LNCAP (cell line): ENCODE data around the gene BBOF1.

Source experiments
- TF ChIP-seq, protein P1 (sequence below): fragments of 450-650 bp; IDR thresholded peaks from 2 replicates; pipeline ENCODE4 v1.5.1; 2017; ENCODE audit warnings: mild to moderate bottlenecking

BBOF1 gene

DNA sequence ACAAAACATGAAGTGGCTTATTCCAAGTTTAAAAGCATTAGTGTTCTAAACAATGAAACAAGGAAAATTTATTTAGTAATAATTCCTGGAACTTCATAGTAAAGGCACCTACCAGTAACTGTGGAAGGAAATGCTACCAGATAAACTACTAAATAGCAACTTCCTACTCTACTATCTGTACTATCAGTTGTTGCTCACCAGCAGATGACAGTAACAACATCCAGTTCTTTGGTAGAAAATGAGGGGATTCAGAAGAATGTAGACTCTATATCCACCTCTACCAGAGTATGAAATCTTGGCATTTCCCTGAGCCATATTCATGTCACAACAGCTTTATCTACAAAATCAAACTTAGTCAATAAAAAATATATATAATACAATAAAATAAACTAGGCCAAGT is 3.2 kb upstream of the BBOF1 start:
- TF ChIP-seq, protein P1, sequence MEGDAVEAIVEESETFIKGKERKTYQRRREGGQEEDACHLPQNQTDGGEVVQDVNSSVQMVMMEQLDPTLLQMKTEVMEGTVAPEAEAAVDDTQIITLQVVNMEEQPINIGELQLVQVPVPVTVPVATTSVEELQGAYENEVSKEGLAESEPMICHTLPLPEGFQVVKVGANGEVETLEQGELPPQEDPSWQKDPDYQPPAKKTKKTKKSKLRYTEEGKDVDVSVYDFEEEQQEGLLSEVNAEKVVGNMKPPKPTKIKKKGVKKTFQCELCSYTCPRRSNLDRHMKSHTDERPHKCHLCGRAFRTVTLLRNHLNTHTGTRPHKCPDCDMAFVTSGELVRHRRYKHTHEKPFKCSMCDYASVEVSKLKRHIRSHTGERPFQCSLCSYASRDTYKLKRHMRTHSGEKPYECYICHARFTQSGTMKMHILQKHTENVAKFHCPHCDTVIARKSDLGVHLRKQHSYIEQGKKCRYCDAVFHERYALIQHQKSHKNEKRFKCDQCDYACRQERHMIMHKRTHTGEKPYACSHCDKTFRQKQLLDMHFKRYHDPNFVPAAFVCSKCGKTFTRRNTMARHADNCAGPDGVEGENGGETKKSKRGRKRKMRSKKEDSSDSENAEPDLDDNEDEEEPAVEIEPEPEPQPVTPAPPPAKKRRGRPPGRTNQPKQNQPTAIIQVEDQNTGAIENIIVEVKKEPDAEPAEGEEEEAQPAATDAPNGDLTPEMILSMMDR, result no peak

DNA sequence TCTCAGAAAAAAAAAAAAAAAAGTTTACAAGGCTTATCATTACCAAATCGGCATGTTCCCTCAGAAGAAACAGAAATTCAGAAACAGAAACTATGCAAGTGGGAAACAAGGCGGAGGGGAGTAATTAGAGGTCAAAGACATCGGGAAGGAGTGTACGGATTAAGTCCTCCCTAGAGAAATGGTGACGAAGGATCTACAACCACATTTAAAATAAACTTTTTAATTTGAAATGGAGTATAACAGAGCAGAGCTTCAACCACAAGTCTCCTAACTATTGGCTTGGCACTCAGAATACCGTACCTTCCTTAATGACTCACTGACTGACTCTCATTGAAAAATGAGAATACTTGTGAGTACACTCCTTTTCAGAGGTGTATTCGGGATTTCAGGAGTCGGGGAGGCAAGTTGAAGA is 969 bp upstream of the BBOF1 start:
- TF ChIP-seq, protein P1, result no peak

DNA sequence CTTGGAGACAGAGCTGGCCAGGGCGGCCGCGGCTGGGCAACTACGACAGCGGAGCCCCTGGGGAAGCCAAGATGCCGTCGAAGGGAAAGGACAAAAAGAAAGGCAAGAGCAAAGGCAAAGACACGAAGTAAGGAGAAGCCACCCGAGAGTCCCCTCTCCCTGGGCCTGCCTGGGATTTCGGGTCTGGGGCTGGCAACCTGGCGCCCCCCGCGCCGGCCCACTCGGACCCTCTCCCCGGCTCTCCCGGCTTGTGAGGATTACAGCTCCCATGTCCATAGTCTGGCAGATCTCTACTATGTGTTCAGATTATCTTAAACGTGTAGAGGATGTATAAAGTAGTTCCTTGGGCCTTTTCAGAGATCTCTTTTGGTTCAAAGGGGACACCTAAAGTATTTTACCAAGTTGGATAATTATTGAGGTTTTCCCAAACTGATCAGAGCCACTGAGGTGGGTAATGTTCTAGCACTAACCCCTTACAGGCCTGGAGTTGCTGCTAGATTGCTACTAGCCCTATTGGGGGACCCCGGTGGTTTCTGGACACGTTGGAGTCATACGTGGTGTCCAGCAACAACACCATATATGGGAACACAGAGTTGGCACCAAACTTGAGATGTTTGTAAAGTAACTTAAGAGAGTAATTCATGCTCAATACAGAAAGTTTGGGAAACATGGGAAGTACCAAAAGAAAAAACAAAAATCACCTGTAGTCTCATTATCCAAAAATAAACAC is 424 bp downstream of the BBOF1 start:
- TF ChIP-seq, protein P1, result no peak

DNA sequence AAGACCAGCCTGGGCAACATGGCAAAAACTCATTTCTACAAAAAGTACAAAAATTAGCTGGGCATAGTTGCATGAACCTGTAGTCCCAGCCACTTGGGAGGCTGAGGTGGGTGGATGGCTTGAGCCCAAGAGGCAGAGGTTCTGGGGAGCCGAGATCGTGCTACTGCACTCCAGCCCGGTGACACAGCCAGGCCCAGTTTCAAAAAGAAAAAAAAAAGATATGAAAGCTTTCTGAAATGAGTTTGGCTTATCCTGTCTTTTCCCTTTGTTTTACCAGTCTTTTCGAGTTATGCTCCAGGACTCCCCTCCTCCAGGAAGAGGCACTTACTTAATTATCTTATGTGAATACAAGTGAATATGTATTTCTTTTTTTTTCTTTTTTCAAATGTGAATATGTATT is 3.2 kb downstream of the BBOF1 start:
- TF ChIP-seq, protein P1, result no peak

DNA sequence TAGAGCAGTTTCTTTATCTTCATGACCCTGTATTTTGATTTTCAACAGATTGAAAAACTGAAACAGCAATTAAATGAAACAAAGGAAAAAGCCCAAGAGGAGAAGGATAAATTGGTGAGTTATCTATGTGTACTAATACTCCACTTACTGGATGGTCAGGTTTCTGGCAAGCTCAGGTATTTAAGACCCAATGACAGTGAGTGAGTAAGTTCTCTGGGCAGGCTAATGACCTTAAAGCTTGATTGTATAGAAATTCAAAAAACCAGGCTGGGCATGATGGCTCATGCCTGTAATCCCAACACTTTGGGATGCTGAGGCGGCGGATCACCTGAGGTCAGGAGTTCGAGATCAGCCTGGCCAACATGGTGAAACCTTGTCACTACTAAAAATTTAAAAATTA is 10.0 kb downstream of the BBOF1 start:
- TF ChIP-seq, protein P1, result no peak

DNA sequence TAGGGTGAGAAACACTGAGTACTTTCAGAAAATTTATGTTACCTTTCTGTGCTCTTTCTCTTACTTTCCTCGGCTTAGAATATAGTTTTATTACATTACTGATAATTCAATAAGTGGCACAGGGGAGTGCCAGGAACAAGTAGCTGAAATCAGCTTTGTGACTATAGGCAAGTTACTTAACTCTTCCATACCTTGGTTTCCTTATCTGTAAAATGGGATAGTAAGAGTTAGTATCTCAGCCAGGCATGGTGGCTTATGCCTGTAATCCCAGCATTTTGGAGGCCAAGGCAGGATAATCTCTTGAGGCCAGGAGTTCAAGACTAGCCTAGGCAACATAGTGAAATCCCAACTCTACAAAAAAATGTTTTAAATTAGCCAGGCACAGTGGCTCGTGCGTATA is 15.4 kb downstream of the BBOF1 start:
- TF ChIP-seq, protein P1, result no peak

DNA sequence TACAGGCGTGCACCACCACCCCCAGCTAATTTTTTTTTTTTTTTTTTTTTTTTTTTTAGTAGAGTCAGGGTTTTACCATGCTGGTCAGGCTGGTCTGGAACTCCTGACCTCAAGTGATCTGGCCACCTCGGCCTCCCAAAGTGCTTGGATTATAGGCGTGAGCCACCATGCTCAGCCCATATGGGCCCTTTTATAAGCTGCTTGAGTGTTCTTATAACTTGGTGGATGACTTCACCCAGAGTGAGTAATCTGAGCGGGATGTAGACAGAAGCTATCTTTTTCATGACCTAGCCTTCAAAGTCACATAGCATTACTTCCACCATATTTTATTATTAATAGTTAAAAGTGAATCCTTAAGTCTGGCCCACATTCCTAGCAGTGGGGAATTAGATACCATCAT is 16.4 kb downstream of the BBOF1 start:
- TF ChIP-seq, protein P1, result no peak
